Kidney epithelial cell (primary cell): ENCODE results near the gene NDUFB8. TPM values are rescaled to one million over a fixed set of nuclear protein-coding genes. Genes with fewer than 3 reads are reported as not detected.

Experiments used
- DNase-seq: peaks from one replicate; pipeline ENCODE4 v3.0.0-alpha.2; 2010; ENCODE audit warnings: low read depth
- H3K27me3 ChIP-seq: 2 replicates; pipeline ENCODE4 v1.6.0; 2011; ENCODE audit warnings: low read length; ENCODE audit not compliant: control insufficient read depth, insufficient read depth
- H3K36me3 ChIP-seq: 2 replicates; pipeline ENCODE4 v1.5.1; 2011; ENCODE audit warnings: low read length; ENCODE audit not compliant: control insufficient read depth, insufficient read depth
- H3K4me3 ChIP-seq: 2 replicates; pipeline ENCODE4 v1.5.1; 2011; ENCODE audit warnings: low read depth, mild to moderate bottlenecking, control low read depth, low read length
- CTCF ChIP-seq: IDR thresholded peaks from 2 replicates; pipeline ENCODE4 v1.5.1; 2011; ENCODE audit warnings: mild to moderate bottlenecking, moderate library complexity, low read length, control low read depth, inconsistent platforms; ENCODE audit not compliant: insufficient read depth, poor library complexity, severe bottlenecking
- total RNA-seq: library from RNA; depleted of rRNA; stranded (reverse); fragments of >200 nt; gene quantifications from 2 replicates; pipeline ENCODE4 v1.2.3, GENCODE V29; 2015

NDUFB8 gene
- total RNA-seq, 1 donor from 2014 or later: 183 TPM

DNA sequence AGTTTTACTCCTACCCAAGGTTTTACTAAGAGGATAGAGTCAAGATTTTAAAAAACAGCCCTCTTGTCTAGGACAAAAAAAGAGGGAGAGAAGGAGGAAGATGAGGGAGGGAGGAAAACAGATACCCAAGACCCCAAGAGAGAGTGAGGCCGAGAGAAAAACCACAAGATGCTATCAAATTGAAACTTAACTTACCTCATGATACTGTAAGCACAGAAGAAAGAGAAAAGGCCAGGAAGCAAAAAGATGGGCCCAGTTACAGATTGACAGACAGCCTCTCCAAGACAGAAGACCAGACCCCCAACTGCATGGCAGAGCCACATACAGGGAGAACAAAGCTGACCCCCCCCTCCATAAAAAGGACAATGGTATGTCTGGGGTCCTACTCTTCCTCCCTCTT is 21.4 kb downstream of the NDUFB8 start:
- H3K27me3 ChIP-seq: no peaks in the 10 kb centered on the region
- H3K4me3 ChIP-seq: no peak overlapping the region
- no peak for DNase-seq
- no peak for TF ChIP-seq CTCF
- no peaks in the 10 kb centered on the region for H3K36me3 ChIP-seq

DNA sequence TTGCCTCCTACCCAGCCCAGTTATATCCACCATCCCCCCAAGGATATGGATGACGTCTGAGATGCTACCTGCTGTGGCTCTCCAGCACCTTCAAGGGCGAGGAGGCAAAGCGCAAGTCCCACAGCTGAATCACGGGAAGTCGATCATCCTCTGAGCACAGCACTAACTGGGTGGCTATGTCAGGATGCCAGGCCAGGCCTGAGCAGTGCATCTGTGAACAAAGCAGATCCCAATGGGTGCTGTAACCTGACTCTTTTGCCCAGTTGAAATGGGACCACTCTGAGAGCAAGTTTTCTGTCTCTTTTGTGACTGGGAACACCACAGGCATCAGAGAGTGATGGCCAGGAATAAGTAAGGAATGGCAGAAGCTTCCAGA is 22.3 kb downstream of the NDUFB8 start:
- DNase-seq: no peak
- Histone ChIP-seq H3K36me3 (no peaks in the 10 kb centered on the region), H3K27me3 (no peaks in the 10 kb centered on the region), H3K4me3 (no peak overlapping the region)
- no peak for TF ChIP-seq CTCF

GRCh38 chr10:100506596-100507356 is 22.9 kb downstream of the NDUFB8 start:
- Histone ChIP-seq H3K27me3 (no peaks in the 10 kb centered on the region), H3K4me3 (no peak overlapping the region), H3K36me3 (no peaks in the 10 kb centered on the region)
- TF ChIP-seq CTCF: no peak
- no peak for DNase-seq

DNA sequence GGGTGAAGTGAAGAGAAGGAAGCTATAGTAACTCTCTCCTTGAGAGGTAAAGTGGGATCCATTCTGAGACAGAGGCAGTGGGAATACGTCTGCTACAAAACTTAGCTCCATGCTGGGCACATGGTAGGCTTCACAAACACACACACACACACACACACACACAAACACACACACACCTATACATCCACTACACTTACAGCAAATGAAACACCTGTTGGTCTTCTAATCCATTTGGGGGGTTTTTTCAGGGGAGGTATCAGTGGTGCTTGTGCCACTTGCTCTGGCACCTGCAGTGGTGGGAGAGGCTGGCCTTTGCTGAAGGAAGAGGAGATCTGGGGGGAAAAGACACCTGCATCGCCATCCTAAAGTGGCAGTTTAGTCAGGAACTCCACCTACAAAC is 24.5 kb downstream of the NDUFB8 start:
- no peak for TF ChIP-seq CTCF
- no peaks in the 10 kb centered on the region for H3K27me3 ChIP-seq
- no peak for DNase-seq
- no peaks in the 10 kb centered on the region for H3K36me3 ChIP-seq
- H3K4me3 ChIP-seq: no peak overlapping the region

GRCh38 chr10:100504096-100504495 is 25.6 kb downstream of the NDUFB8 start:
- Histone ChIP-seq H3K36me3 (no peaks in the 10 kb centered on the region), H3K27me3 (no peaks in the 10 kb centered on the region)
- no peak for TF ChIP-seq CTCF

DNA sequence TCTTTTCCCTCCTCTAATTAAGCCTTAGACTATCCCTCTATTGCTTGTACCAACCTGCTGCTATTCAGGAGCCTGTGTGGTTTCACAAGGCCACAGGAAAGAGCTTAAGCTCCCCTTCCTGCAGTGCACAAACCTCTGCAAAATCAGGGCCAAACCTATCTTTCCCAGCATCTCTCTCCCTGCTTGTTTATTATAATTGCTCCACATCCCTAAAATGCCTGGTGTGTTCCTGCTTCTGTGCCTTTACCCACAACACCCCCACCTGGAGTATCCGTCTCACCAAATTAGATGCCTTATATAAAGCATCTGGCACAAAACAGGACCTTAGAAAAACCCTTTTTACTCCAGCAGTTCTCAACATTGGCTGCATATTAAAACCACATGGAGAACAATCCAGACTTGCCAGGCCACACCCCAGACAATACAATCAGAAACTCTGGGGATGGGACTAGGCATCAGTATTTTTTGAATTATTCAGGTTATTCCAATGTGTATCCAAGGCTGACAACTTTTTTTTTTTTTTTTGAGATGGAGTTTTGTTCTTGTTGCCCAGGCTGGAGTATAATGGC is 26.7 kb downstream of the NDUFB8 start:
- no peaks in the 10 kb centered on the region for H3K27me3 ChIP-seq
- no peak for DNase-seq
- TF ChIP-seq CTCF: no peak
- no peaks in the 10 kb centered on the region for H3K36me3 ChIP-seq
- H3K4me3 ChIP-seq: no peak overlapping the region

More at GRCh38 chr10:100504096-100504495, 25.6 kb downstream of the NDUFB8 start:
- H3K4me3 ChIP-seq: no peak overlapping the region
- no peak for DNase-seq
